Measurements from ENCODE around the gene HEXIM2.

Gene HEXIM2

GRCh38 chr17:45130681-45131615 is 30.7 kb upstream of the HEXIM2 start (continued):
- peak; percentile 28; the same call in 1 of the 2 replicates for TF ChIP-seq PATZ1 (tag by site-specific recombination; IDR thresholded peaks at IDR 0.05)

- H3K9me3 ChIP-seq (ENCODE audit: control insufficient read depth, insufficient read depth, low read depth, low read length): no peaks in the 10 kb centered on the region
- ChIA-PET CTCF (interaction anchor here (0.6 to 10.1 kb wide), 15 partner anchors 8 to 632 kb away, joined by 3 to 209 read pairs (median 5); partner anchors contain the start of gene HEXIM1), POLR2A (interaction anchor here (2.4 kb wide), 1 partner anchor 17 kb away, joined by 20 read pairs; the partner anchor contains the start of gene HEXIM1)
- peak overlapping the region; percentile 84 for H3K27ac ChIP-seq (ENCODE audit: extremely low read depth, low read depth, low read length)
- peaks cover 3 to 4% of the 10 kb centered on the region in 2 experiments; a peak in 1 of 3 replicates for H3K36me3 ChIP-seq (ENCODE audit: control insufficient read depth in 2 of 2, insufficient read depth in 1 of 2, low read length in 2 of 2)
- peak overlapping the region; percentile 70 for H3K4me3 ChIP-seq (ENCODE audit: low read depth, low read length)
- H3K4me1 ChIP-seq (ENCODE audit: control insufficient read depth, insufficient read depth, low read length): peaks cover 9% of the 10 kb centered on the region
- TF ChIP-seq BCL11B (tag by site-specific recombination; IDR thresholded peaks at IDR 0.05; ENCODE audit: low read depth) (peak; percentile 87), PRDM2 (tag by site-specific recombination; IDR thresholded peaks at IDR 0.05; ENCODE audit: borderline replicate concordance) (no peak), ZNF660 (tag by site-specific recombination; IDR thresholded peaks at IDR 0.05) (peak; percentile 15; the same call in 1 of the 2 replicates), ZNF843 (tag by site-specific recombination; IDR thresholded peaks at IDR 0.05) (0 out of 2 replicates have a peak, but pooled peaks have one; percentile 17), EGR2 (tag by site-specific recombination; IDR thresholded peaks at IDR 0.05; ENCODE audit: low read depth) (no peak), ZEB2 (tag by site-specific recombination; IDR thresholded peaks at IDR 0.05) (peak; percentile 70), PATZ1 (tag by site-specific recombination; IDR thresholded peaks at IDR 0.05) (peak; percentile 72), ZNF280D (tag by site-specific recombination; IDR thresholded peaks at IDR 0.05) (peak; percentile 82), GLI2 (tag by site-specific recombination; IDR thresholded peaks at IDR 0.05; ENCODE audit: borderline replicate concordance, low read depth) (no peak), SALL2 (tag by site-specific recombination; IDR thresholded peaks at IDR 0.05; ENCODE audit: borderline replicate concordance) (no peak), GLIS2 (tag by site-specific recombination; IDR thresholded peaks at IDR 0.05) (peak; percentile 93), ZNF169 (tag by site-specific recombination; IDR thresholded peaks at IDR 0.05) (no peak), CTCF (tag by site-specific recombination; IDR thresholded peaks at IDR 0.05) (peak; percentile 90), ZNF16 (tag by site-specific recombination; IDR thresholded peaks at IDR 0.05; ENCODE audit: low read depth) (no peak), ZNF777 (tag by site-specific recombination; IDR thresholded peaks at IDR 0.05; ENCODE audit: borderline replicate concordance) (no peak), ZNF2 (tag by site-specific recombination; IDR thresholded peaks at IDR 0.05) (0 out of 2 replicates have a peak, but pooled peaks have one; percentile 77), ZNF132 (tag by site-specific recombination; IDR thresholded peaks at IDR 0.05; ENCODE audit: borderline replicate concordance) (no peak)
Measured at GRCh38 chr17:45131616-45132319, 29.9 kb upstream of the HEXIM2 start.

Measured in HEK293 (cell line).